ENCODE results near the gene VAC14. TPM values are rescaled to one million over a fixed set of nuclear protein-coding genes. Genes with fewer than 3 reads are reported as not detected.

Gene VAC14
- polyA plus RNA-seq, 1 experiment = 50.7 TPM

DNA sequence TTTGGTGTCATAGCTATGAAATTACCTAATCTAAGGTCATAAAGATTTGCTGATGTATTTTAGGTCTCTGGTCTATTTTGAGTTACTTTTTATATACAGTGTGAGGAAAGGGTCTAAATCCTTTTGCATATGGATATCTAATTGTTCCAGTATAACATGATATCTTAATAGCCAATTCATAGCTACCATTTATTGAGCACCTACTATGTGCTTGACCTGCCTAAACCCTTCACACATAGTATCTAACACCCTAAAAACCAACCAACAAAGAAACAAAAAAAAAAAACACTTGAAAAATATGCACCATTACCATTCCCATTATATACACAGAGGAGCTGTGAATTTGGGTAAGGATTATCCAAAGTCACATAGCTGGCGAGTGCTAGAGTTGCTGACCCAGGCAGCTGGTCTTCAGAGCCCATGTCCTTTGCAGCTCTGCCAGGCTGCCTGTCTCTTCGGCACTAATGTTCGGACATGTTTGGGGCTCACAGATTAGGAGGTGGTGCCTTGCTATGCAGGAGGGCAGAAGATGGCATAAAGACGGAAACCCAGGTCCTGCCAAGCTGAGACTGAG lies 66.3 kb downstream of the VAC14 start:
- TF ChIP-seq, protein P1, sequence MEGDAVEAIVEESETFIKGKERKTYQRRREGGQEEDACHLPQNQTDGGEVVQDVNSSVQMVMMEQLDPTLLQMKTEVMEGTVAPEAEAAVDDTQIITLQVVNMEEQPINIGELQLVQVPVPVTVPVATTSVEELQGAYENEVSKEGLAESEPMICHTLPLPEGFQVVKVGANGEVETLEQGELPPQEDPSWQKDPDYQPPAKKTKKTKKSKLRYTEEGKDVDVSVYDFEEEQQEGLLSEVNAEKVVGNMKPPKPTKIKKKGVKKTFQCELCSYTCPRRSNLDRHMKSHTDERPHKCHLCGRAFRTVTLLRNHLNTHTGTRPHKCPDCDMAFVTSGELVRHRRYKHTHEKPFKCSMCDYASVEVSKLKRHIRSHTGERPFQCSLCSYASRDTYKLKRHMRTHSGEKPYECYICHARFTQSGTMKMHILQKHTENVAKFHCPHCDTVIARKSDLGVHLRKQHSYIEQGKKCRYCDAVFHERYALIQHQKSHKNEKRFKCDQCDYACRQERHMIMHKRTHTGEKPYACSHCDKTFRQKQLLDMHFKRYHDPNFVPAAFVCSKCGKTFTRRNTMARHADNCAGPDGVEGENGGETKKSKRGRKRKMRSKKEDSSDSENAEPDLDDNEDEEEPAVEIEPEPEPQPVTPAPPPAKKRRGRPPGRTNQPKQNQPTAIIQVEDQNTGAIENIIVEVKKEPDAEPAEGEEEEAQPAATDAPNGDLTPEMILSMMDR (IDR thresholded peaks at IDR 0.05; ENCODE audit: insufficient read depth, low read depth, low read length) = no peak
- peaks cover 7% of the 10 kb centered on the region for H3K36me3 ChIP-seq (ENCODE audit: control insufficient read depth, insufficient read depth, low read length)
- ChIA-PET POLR2A (interaction anchor here (1.3 to 1.6 kb wide), 2 partner anchors 27 to 31 kb away, joined by 4 to 10 read pairs; no protein-coding TSS in a partner anchor), CTCF (interaction anchor here (0.6 to 2.6 kb wide), 14 partner anchors 9 to 81 kb away, joined by 3 to 12 read pairs (median 4); no protein-coding TSS in a partner anchor)
- no peaks in the 10 kb centered on the region for H3K27me3 ChIP-seq (ENCODE audit: control insufficient read depth, insufficient read depth, low read length)
- DNase-seq (ENCODE audit: low read depth) = no peak
- H3K4me3 ChIP-seq (ENCODE audit: low read depth, low read length) = no peak overlapping the region

DNA sequence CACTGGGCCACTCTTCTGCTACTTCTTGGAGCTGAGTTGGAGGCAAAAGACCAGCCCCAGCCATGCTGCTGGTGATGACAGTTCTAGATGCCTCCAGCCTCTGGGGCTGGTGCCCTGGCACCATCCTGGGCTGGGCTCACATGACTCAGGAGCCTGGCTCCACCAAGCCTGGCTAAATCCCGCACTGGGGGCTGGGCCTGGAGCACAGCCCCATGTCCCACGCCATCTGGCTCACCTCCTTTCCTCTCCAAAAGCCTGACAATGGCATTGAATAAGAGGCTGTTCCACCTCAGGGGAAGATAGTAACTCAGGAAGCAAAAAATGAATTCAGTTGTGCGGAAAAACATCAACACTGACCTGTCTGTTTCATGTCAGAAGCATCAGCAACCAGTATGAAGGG lies 70.0 kb downstream of the VAC14 start:
- Histone ChIP-seq H3K27me3 (ENCODE audit: control insufficient read depth, insufficient read depth, low read length) (no peaks in the 10 kb centered on the region), H3K4me3 (ENCODE audit: low read depth, low read length) (no peak overlapping the region), H3K36me3 (ENCODE audit: control insufficient read depth, insufficient read depth, low read length) (peaks cover 11% of the 10 kb centered on the region)
- DNase-seq (ENCODE audit: low read depth) = no peak
- CTCF ChIA-PET = no interaction called here
- TF ChIP-seq, protein P1 (IDR thresholded peaks at IDR 0.05; ENCODE audit: insufficient read depth, low read depth, low read length) = no peak
- POLR2A ChIA-PET = no interaction called here

DNA sequence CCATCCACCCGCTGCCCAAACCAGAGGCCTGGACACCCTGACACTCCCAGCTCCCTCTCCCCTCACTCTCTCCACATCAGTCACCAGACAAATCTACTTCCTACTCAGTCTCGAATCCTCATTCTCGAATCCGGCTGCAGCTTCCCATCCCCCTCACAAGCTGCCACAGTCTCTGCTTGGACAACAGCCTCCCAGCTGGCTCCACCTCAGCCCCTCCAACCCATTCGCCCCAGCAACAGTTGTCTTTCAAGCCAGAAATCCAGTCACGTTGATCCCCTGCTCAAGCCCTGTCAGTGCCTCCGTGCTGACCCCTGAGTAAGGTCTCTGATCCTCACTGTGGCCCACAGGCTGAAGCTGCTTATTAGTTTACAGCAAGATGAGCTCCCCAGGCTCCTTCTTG lies 70.9 kb downstream of the VAC14 start:
- ChIA-PET POLR2A (no interaction called here), CTCF (no interaction called here)
- DNase-seq (ENCODE audit: low read depth) = no peak
- Histone ChIP-seq H3K4me3 (ENCODE audit: low read depth, low read length) (no peak overlapping the region), H3K36me3 (ENCODE audit: control insufficient read depth, insufficient read depth, low read length) (peaks cover 11% of the 10 kb centered on the region), H3K27me3 (ENCODE audit: control insufficient read depth, insufficient read depth, low read length) (no peaks in the 10 kb centered on the region)
- TF ChIP-seq, protein P1 (IDR thresholded peaks at IDR 0.05; ENCODE audit: insufficient read depth, low read depth, low read length) = no peak

DNA sequence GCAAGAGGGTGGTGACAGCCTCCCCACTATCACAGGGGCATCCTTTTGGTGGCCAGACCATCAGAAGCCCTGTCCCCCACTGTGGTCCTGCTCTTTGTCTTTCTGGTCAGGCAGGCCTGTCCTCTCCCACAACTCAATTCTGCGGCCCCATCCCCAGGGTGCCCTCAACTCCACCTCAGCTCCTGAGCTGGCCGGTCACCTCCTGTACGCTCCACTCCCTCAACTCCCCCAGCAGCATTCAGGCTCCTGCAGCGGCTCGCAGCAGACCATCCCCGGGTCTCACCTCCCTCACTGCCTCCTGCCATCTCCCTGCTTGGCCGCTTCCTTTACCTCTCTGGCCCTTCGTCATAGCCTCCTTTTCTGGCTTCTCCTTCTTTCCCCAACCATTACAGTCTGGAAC lies 71.7 kb downstream of the VAC14 start:
- Histone ChIP-seq H3K4me3 (ENCODE audit: low read depth, low read length) (no peak overlapping the region), H3K27me3 (ENCODE audit: control insufficient read depth, insufficient read depth, low read length) (no peaks in the 10 kb centered on the region), H3K36me3 (ENCODE audit: control insufficient read depth, insufficient read depth, low read length) (peaks cover 11% of the 10 kb centered on the region)
- ChIA-PET CTCF (no interaction called here), POLR2A (no interaction called here)
- DNase-seq (ENCODE audit: low read depth) = no peak
- TF ChIP-seq, protein P1 (IDR thresholded peaks at IDR 0.05; ENCODE audit: insufficient read depth, low read depth, low read length) = no peak

DNA sequence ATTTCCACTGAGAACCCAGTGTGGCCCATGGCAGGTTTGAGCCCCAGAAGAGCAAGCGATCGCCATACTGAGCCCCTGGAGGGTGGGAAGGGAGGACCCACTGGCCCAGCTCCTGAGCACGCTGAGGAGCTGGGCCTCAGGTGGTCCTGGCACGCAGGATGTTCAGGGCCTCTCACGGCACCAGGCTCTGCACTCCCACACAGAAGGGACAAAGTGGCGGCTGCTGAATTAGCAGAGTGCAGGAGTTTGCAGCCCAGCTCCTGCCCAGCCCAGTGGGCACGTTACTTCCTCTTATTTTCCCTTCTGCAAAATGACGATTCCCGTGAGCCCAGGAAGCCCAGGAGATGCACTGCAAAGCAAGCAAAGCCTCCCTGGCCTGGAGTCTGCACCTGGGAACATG lies 72.8 kb downstream of the VAC14 start:
- H3K27me3 ChIP-seq (ENCODE audit: control insufficient read depth, insufficient read depth, low read length) = no peaks in the 10 kb centered on the region
- H3K36me3 ChIP-seq (ENCODE audit: control insufficient read depth, insufficient read depth, low read length) = peaks cover 11% of the 10 kb centered on the region
- no peak for DNase-seq (ENCODE audit: low read depth)
- CTCF ChIA-PET = no interaction called here
- POLR2A ChIA-PET = no interaction called here
- no peak overlapping the region for H3K4me3 ChIP-seq (ENCODE audit: low read depth, low read length)
- TF ChIP-seq, protein P1 (IDR thresholded peaks at IDR 0.05; ENCODE audit: insufficient read depth, low read depth, low read length) = no peak
